Upper lobe of right lung (tissue), 1 donor: ENCODE measurements around the gene HDGF. TPM values are rescaled to one million over a fixed set of nuclear protein-coding genes. Genes with fewer than 3 reads are reported as not detected.

Source experiments
- ATAC-seq: fragments of 200-7000 bp; cut with Tn5 transposase; one replicate; pipeline ENCODE4 v1.9.1; 2020; ENCODE audit warnings: mild to moderate bottlenecking, moderate library complexity
- DNase-seq: peaks from one replicate; pipeline ENCODE4 v3.0.0-alpha.2; 2020
- H3K27ac ChIP-seq: fragments of 200-600 bp; one replicate; pipeline ENCODE4 v1.8.0; 2022
- H3K27me3 ChIP-seq: fragments of 200-600 bp; one replicate; pipeline ENCODE4 v1.8.0; 2022; ENCODE audit warnings: mild to moderate bottlenecking
- H3K36me3 ChIP-seq: fragments of 200-600 bp; one replicate; pipeline ENCODE4 v1.8.0; 2022
- H3K4me1 ChIP-seq: fragments of 200-600 bp; one replicate; pipeline ENCODE4 v1.8.0; 2022
- H3K4me3 ChIP-seq: fragments of 200-600 bp; one replicate; pipeline ENCODE4 v1.8.0; 2022; ENCODE audit warnings: mild to moderate bottlenecking
- H3K9me3 ChIP-seq: fragments of 200-600 bp; one replicate; pipeline ENCODE4 v1.8.0; 2022
- intact Hi-C: fragments of 100-400 bp; cut with DNase I; formaldehyde crosslinking; loops from one replicate; pipeline ENCODE4 v1.11.0; 2022
- total RNA-seq: library from RNA; stranded (reverse); fragmentation: NEBNext Ultra II Directional; extraction: Animal tissue kit (Norgen Biotek cat#: 25700); gene quantifications from one replicate; pipeline ENCODE4 v1.2.1, GENCODE V29; 2021
- TF ChIP-seq, protein P1 (sequence below): fragments of 200-600 bp; IDR thresholded peaks from one replicate; pipeline ENCODE4 v1.8.0; 2022; ENCODE audit warnings: antibody characterized with exemption
- donor health status: DM: no; HTN: yes; CAD: no; lungs with severe emphysema.

The HDGF gene
- total RNA-seq, 1 donor from 2014 or later: 144 TPM

GRCh38 chr1:156756355-156756754 is 4.9 kb upstream of the HDGF start:
- Histone ChIP-seq H3K4me3 (no peak overlapping the region), H3K27me3 (no peaks in the 10 kb centered on the region), H3K4me1 (peaks cover 12% of the 10 kb centered on the region), H3K27ac (no peak overlapping the region), H3K9me3 (no peaks in the 10 kb centered on the region), H3K36me3 (no peaks in the 10 kb centered on the region)
- DNase-seq (no peak), ATAC-seq (no peak)
- intact Hi-C loops: no loop called here
- TF ChIP-seq, protein P1, sequence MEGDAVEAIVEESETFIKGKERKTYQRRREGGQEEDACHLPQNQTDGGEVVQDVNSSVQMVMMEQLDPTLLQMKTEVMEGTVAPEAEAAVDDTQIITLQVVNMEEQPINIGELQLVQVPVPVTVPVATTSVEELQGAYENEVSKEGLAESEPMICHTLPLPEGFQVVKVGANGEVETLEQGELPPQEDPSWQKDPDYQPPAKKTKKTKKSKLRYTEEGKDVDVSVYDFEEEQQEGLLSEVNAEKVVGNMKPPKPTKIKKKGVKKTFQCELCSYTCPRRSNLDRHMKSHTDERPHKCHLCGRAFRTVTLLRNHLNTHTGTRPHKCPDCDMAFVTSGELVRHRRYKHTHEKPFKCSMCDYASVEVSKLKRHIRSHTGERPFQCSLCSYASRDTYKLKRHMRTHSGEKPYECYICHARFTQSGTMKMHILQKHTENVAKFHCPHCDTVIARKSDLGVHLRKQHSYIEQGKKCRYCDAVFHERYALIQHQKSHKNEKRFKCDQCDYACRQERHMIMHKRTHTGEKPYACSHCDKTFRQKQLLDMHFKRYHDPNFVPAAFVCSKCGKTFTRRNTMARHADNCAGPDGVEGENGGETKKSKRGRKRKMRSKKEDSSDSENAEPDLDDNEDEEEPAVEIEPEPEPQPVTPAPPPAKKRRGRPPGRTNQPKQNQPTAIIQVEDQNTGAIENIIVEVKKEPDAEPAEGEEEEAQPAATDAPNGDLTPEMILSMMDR: no peak

GRCh38 chr1:156755527-156755950 is 4.1 kb upstream of the HDGF start:
- ATAC-seq: no peak
- Histone ChIP-seq H3K27ac (no peak overlapping the region), H3K4me1 (peaks cover 12% of the 10 kb centered on the region), H3K27me3 (no peaks in the 10 kb centered on the region), H3K9me3 (no peaks in the 10 kb centered on the region), H3K36me3 (no peaks in the 10 kb centered on the region), H3K4me3 (no peak overlapping the region)
- TF ChIP-seq, protein P1: no peak
- intact Hi-C loops: no loop called here
- no peak for DNase-seq

DNA sequence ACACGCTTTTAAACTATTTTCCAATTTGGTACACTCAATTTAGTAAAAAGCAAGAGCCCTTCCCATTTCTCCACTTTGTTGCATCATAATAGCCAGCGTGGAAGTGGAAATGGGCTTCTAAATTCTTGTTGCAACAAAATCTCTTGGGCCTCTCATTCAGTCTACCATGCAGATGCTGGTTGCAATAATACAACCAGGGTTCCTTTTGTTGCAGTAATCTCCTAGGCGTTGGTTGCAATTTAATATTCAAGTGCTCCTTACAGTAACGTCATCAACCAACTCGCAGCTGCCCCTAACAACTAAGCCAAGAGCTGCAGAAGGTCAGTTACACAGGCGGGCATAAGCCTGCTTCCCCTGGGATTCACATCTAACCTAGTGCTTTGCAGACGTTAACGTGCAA is 2.7 kb upstream of the HDGF start:
- TF ChIP-seq, protein P1: no peak
- Histone ChIP-seq H3K36me3 (no peaks in the 10 kb centered on the region), H3K9me3 (no peaks in the 10 kb centered on the region), H3K27ac (no peak overlapping the region), H3K4me3 (no peak overlapping the region), H3K27me3 (no peaks in the 10 kb centered on the region), H3K4me1 (peaks cover 20% of the 10 kb centered on the region)
- ATAC-seq (no peak), DNase-seq (no peak)
- intact Hi-C loops: no loop called here

DNA sequence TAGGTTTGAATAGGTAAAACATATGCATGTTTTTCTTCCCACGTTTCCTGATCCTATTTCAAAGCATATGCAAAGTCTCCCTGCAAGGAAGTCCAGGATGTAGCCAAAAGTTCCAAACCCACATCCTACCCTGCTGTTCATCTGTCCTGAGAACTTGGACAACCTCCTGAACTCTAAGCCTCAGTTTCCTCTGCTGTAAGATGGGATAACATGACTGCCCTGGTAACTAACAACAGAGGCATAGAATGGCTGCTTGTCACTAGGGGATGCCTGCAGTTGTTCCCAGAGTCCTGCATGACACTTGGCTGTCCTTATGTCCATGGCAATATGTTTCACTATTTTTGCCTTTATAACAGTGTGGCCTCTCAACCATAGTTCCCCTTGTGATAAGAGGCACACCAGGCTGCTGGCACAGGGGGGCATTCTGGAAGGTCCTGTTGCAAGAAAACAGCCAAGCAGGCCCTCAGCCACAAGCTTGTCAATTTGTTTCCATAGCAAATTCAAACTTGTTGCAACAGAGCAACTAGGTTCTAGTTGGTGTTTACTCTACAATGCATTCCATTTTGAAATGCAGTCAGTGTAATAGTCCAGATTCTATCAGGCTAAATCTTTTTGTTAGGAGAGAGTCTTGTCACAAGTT is 1.5 kb upstream of the HDGF start:
- Histone ChIP-seq H3K4me3 (peak overlapping the region; percentile 96), H3K36me3 (no peaks in the 10 kb centered on the region), H3K27ac (peak overlapping the region; percentile 98), H3K27me3 (no peaks in the 10 kb centered on the region), H3K4me1 (peaks cover 33% of the 10 kb centered on the region), H3K9me3 (no peaks in the 10 kb centered on the region)
- DNase-seq: no peak
- ATAC-seq: no peak
- TF ChIP-seq, protein P1: no peak
- intact Hi-C loops: no loop called here

- peaks cover 41% of the 10 kb centered on the region for H3K4me1 ChIP-seq
- no peaks in the 10 kb centered on the region for H3K36me3 ChIP-seq
- H3K9me3 ChIP-seq: no peaks in the 10 kb centered on the region
- H3K4me3 ChIP-seq: peak overlapping the region; percentile 96
- H3K27me3 ChIP-seq: no peaks in the 10 kb centered on the region
- TF ChIP-seq, protein P1: no peak
- DNase-seq (peak; percentile 99), ATAC-seq (peak; percentile 91)
- H3K27ac ChIP-seq: peak overlapping the region; percentile 98
- intact Hi-C loops: no loop called here
Observed at GRCh38 chr1:156751757-156752481, 444 bp upstream of the HDGF start.
